GM19240 (cell line): ENCODE data around the gene PPCS.

Experiments
- DNase-seq: peaks from one replicate; pipeline ENCODE4 v3.0.0; 2011; ENCODE audit warnings: low spot score; ENCODE audit not compliant: insufficient read length

Gene PPCS

DNA sequence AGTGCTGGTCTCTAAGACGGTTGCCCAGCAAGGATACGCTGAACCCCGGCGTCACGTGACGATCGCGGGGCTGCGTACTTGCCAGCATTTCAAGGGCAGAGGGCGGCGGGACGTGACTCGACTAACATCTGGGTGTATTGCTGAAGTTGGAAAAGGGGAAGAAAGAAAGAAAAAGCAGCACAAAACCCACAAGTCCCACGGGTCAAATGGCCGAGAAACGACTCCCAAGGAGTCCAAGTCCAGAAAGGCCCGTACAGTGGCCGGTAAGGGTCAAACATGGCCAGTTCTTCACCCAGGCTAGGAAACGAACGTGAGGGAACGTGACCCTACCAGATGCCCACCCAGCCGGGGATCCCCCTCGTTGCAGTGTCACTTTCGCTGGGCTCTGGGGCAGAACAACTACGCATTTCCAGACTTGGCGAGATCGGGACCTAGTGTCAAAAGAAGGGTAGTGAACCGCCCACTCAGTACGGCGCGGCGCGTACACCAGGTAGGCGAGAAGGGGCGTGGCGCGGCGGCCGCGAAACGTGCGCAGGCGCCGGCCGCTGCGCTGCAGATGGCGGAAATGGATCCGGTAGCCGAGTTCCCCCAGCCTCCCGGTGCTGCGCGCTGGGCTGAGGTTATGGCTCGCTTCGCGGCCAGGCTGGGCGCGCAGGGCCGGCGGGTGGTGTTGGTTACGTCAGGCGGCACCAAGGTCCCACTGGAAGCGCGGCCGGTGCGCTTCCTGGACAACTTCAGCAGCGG lies at the start of gene PPCS, which contains the start of gene ZMYND12:
TSS of gene PPCS (plus strand) at position 534 of the 744 bp plus-strand sequence. CDS start at position 557, 23 bp downstream.
TSS of gene ZMYND12 (minus strand) at position 13 of the 744 bp plus-strand sequence. CDS start 25 bp downstream, outside the sequence.
- peak; percentile 59 for DNase-seq

DNA sequence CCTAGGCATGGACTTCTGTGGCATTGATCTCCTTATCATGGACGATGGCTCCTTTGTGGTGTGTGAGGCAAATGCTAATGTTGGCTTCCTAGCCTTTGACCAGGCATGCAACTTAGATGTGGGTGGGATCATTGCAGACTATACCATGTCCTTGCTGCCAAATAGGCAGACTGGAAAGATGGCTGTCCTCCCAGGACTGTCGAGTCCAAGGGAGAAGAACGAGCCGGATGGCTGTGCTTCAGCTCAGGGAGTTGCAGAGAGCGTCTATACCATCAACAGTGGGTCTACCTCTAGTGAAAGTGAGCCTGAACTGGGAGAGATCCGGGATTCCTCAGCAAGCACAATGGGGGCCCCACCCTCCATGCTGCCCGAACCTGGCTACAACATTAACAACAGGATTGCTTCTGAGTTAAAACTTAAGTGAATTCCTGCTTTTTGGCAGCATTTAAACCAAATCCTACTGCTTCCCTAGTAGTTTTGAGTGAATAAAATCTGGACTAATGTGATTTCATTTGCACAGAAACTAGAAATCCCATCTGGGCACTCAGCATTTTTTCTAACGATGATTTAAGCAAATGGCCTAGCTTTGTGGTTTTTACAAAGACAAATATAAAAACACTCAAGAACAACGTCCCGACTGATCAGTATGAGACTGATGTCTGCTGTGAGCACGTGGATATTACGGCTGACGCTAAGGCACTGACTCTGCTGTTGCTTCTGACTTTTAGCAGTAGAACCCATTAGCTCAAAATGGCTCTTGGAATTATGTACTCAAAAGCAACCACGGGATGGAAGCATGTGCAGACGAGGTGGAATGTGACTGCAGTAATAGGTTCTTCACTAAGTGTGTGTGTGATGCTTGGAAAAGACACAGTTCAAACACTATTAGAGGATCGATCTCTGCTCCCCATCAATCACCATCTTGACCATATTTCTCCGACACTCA lies 41.5 kb upstream of the PPCS start:
- no peak for DNase-seq

DNA sequence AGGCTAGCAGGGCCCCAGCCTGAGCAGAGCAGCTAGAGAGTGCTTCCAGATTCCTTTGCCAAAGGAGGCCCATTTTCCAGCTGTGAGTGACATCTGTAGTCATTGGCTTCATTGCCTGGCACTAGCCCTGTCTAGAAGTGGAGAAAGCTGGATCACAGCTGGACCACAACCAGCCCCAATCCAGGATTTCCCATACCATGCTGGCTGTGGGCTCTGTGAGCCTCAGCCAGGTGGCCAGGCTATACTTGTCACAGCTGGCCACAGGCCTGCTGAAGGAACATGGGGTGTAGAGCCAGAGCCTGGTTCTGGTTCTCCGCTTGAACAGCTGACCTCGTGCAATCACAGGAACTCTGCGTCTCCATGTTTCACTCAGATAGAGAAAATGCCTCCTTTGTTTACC lies 39.2 kb upstream of the PPCS start:
- no peak for DNase-seq

DNA sequence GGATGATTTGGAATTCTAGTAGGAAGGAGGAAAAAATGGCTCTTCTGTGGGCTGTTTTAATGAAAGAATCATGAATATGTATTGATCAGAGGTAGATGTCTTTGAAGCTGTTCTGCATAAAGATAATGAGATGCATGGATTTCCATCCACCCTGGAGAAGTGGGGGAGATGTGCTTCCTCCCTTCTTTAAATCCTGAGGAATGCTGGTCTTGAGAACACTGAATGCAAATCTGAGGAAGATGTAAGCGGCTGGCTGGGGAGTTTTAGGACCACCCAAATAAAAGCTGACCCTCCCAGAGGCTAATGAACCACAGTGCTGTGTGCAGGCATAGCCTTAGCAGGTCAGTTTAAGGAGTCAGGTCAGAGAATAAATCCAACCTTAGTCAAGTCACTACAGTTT lies 37.8 kb upstream of the PPCS start:
- no peak for DNase-seq

DNA sequence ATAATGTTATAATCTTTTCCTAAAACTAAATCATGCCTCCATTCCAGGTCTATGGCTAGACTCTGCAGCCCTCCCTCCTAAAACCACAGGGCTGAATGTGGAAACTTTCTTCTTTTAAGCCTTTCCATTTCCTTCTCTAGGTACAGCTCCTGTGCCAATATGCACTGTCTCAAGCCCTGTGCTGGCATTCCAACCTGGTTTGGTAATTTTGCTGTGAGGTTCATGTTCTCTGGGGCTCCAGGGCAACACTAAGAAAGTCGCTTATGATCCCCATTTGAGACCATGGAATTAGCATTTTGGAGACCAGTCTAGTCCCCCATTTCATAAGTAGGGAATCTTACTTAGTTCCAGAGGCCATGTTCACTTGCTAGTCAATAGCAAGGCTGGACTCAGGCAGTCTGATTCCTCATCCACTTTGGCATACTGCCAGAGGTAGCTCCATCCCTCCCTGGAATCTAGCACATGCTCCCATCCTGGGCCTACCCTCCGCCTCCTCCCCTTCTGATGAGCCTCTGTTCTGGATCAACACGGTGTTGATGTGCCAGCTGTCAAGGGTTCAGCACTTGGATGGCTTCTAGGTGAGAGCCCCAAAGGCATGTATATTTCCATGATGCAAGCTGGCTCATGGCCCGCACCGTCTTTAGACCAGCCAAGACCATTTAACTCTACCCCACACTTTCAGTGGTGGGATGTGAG lies 37.1 kb upstream of the PPCS start:
- DNase-seq, result no peak

DNA sequence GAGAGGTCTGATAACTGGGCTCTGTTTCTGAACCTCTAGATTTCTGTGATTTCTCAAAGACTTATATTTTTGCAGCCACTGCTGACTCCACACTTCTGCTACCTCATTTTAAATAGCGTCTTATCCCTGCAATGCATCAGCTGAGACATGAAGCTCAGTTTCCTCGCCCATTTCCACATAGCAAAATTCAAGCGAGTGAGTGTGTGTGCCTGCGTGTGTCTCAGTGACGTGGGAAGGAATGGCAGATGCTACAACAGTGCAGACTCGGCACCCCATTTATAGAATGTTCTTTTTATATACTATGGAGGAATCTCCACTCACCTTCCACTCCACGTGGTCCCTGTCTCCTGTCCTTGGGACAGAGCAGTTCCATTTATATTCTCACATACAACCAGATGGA lies 36.2 kb upstream of the PPCS start:
- DNase-seq, result no peak

DNA sequence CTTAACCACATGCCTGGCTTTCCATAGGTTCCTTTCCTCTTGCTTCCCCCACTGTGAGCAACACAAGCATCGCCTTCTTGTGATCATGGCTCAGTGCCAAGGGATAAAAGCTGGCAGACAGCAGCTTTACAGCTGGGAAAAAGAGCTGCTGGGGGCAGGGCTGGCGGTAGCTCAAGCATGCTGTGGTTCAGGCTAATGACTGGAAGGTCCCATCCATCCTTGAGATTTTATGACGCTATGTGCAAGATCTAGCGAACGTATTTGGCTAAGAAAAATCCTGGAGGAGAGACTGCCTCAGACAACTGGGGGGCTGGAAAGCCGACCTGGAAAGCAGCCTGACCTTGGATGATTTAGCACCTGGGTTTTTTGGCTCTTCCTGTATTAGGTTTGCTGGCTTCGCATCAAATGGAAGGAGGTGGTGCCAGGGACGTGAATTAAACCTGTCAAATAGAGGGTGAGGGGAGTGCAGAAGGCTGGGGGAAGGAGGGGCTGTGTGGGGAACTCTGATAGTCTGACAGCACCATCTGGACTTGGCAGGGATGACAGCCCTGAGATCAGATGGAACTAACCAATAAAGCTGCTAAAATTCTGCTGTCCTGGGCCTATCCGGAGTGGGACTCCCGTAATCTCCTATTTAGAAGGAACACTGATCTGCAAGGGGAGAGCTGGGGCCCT lies 35.3 kb upstream of the PPCS start:
- DNase-seq, result no peak

DNA sequence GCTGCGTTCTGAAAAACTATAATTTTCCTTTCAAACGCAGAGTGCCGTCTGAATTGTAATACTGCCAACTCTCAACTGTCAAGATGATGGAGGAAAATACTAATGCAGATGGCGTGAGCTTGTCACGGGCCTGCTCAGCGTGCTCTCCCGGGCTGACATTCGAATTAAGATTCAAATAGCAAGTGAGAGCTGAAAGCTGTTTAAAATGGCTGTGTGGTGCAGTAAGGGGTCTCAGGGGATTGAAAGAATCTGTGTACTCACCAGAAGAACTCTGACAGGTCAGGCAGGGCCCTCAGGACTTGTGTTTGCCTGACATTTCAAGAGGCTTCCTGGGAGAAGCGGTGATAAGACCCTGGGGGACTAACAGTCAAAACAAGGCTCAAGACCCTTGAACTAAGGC lies 33.6 kb upstream of the PPCS start:
- no peak for DNase-seq

DNA sequence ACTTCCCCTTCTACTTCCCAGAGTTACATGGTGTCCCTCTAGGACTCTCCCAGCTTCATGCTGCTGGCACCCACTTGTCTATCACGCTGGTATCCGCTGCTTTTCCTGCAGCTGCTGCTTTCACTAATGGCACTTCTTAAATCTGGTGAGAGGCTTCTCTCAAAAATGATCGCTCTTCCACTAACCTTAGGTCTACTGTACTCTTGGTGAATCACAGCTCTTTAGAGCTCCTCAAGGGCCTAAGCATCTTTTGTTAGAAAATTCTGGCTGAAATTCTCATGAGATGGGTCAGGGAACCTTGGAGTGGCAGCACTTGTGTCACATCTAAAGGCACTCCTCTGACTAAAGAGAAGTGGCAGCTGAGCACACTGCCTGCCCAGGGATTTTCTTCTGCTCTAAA lies 32.7 kb upstream of the PPCS start:
- no peak for DNase-seq

DNA sequence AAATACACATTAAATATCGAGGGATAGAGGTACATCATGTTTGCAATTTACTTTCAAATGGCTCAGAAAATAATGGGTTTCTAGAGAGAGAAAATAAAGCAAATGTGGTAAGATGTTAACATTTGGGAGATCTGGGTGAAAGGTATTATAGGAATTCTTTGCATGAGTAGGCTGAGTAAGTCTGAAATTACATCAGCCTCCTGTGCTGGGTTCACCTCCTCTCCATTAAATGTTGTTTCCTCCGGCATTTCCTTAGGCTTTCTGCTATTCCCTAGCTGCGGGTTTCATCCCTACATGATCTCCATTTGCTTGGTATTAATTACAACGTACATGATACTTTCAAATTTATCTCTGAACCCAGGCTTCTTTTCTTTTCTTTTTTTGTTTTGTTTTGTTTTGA lies 32.1 kb upstream of the PPCS start:
- DNase-seq, result no peak

DNA sequence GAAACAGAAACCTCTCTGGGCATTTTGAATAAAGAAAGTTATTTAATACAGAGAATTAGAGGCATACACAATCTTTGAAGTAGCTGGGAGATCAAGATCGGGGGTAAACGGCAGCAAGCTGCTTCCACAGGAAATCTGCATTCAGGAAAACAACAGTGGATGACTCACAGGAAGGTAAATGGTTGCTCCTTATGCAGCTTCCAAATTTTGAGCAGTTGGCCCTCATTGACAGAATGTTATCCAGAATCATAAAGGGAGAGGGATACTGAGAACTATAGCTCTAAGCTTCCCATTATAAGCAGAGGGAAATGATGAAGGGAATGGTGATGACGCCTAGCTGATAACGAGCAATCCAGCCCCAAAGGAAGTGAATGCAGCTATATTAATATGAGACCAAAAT lies 29.1 kb upstream of the PPCS start:
- no peak for DNase-seq

DNA sequence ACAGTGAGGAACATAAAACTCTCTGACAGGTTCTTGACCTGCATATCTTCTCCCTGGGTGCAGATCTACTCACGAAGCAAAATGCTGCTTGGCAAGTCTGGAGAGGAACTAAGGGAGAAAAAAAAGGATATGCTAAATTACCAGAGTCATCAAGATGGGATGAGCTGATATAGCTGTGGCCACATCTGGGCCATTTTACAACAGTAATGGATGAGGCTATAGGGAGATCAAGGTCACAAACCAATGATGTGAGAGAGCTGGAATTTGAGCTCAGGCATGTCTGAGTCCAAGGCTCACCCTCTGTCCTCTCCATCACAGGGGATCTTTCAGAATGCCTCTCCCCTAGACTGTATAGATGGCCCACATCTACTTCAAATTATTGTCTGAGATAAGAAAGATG lies 26.7 kb upstream of the PPCS start:
- DNase-seq, result no peak

DNA sequence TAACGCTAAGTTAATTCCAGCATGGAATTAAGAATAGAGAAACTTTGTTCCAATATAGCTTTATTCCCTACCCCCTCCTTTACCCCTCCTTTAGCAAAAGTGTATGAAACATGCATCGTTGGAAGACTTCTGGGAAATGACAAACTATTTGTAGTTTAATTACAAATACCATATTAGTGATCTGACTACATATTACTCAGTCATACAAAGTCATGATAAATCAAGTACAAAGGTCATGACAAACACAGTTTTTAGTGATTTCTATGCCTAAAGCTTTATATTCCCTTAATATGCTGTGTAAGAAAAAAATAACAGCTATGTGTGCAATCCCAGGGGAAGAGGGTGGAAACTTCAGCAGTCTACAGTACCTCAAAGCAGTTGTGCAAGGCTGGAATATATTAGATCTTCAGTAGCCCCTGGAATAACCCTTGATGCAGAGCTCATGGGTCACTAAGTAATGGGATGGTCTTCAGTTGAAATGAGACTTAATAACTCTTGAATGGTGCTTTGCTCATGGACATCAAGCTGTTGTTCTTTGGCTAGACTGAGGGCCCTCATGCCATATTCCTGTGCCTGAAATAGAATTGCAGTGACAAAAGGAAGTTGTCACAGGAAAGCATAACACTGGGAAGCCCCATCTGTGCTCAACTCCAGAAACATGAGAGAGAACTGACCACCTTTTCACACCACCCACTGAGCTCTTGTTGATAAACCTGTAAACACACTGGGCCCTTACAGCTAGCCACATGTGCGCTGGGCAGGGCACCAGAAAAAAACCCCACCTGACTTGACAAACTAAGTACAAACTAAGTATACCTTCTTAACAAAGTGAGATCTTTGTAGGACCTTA lies 25.8 kb upstream of the PPCS start:
- no peak for DNase-seq

DNA sequence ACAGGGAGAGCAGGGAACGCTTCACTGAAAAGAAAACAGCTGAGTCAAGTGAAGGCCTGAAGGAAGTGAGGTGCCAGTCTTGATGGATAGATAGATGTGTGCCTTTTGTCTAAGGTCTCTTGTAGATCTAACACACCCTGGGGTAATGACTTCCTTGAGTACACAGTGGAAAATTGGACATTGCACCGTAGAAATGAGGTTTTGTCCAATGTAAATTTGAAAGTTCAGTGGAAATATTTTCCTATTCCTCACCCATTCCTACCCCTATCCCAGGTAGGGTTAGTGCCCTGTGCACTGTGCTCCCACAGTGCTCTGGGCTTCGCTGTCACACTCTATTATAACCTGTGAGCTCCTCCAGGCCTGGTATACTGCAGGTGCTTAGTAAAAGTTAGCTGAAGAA lies 24.8 kb upstream of the PPCS start:
- DNase-seq, result no peak

DNA sequence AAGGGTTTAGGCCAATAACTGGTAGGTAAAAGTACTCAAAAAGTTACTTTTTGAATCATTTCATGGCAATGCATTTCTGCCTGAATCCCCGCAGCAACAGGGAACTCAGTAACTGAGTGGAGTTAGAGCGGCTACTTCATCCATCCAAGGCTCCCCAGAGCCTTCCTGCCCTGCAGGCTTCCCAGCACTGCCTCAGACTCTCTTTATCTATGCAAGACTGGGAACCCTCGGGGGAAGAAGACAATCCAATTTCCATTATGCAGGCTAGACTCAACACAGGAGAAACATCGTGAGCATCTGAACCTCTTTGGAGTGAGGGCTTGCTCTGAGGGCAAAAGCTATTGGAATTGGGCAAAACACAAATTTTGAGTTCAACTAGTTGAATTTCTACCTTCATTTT lies 23.6 kb upstream of the PPCS start:
- no peak for DNase-seq

DNA sequence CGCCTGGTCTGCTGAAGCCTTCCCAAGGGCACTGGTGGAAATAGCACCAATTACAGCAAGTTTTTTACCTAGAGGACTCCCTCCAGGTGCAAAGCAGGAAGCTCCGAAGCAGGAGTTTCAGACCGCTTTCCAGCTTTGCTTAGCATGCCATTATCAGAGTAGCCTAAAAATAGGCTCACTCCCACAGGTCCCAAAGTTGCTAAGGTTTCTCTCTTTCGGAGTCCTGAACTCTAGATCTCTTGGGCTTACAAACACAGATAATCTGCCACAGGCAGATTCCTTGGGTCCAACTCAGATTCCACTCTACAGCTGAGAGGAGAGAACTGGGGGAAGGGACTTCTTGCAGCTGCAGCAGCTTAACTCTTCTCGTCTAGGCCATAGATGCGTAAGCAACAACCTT lies 23.0 kb upstream of the PPCS start:
- no peak for DNase-seq

DNA sequence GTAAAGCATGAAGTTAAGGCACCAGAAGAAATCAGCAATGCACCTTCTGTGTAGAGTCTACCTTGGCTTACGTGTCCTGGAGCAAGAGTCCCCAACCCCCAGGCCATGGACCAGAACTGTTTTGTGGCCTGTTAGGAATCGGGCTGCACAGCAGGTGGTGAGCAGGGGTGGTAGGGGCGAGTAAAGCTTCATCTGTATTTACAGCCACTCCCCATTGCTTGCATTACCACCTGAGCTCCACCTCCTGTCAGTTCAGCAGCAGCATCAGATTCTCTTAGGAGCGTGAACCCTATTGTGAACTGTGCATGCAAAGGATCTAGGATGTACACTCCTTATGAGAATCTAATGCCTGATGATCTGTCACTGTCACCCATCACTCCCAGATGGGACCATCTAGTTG lies 22.0 kb upstream of the PPCS start:
- no peak for DNase-seq

DNA sequence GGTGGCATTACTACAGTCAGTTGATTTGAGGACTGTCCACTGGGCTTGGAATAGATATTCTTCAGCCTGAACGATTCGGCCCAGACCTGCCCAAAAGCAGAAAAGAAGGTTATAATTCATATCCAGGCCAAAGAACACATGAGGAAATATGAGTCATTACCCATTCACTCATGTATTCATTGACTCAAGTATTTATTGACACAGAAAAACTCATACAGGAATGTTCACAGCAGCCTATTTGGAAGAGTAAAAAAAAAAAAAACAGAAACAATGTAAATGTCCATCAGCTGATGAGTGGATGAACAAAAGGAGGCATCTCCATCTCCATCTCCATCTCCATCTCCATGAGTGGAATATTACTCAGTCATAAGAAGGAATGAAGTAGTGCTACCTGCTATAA lies 16.4 kb upstream of the PPCS start:
- no peak for DNase-seq

DNA sequence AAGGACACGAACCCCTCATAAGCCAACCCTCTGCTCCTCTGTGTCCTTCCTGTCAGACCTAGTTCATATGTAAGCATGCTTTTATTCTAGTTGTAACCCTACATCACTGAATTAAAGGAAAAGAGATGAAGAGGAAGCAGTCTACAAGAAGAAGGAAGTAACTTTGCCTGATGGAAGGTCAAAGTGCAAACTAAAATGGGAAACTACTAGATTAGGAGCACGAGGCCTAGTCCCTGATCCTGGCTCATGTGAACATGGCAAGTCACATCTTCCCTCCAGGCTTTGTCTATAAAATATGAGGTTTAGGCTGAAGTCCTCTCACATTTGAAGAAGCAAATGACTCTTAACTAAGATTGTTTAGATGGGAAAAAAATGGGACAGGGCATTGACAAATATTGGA lies 13.7 kb upstream of the PPCS start:
- DNase-seq, result no peak

DNA sequence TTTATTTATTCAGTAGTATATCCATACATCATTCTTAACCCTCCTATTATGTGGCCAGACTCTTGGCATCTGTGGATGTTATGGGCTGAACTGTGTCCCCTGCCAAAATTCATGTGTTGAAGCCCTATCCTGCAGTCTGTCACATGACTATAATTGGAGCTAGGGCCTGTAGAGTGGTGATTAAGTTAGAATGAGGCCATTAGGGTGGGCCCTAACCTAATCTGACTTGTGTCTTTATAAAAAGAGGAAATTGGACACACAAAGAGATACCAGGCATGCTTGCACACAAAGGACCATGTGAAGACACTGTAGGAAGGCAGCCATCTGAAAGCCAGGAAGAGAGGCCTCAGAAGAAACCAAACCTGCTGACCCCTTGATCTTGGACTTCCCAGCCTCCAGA lies 7.1 kb upstream of the PPCS start:
- DNase-seq, result no peak
